ENCODE data around the gene CREB3L2. TPM values are rescaled to one million over a fixed set of nuclear protein-coding genes. Genes with fewer than 3 reads are reported as not detected.

The CREB3L2 gene
- total and polyA plus RNA-seq, 2 experiments from 2014 or later = 37.6 to 38.3 TPM

GRCh38 chr7:138032770-138033169 lies 30.9 kb upstream of the CREB3L2 start:
- no peak for TF ChIP-seq EZH2phosphoT487 (IDR thresholded peaks at IDR 0.05; ENCODE audit: low read depth, severe bottlenecking, unreplicated experiment)
- no peak for TF ChIP-seq CTCF (IDR thresholded peaks at IDR 0.05; ENCODE audit: poor library complexity)
- TF ChIP-seq EZH2 (IDR thresholded peaks at IDR 0.05; ENCODE audit: borderline replicate concordance) = no peak
- Histone ChIP-seq H4K20me1 (ENCODE audit: insufficient read depth, poor library complexity, severe bottlenecking) (no peaks in the 10 kb centered on the region), H3K36me3 (replicated peaks; ENCODE audit: insufficient read depth, low read depth) (no peaks in the 10 kb centered on the region), H3K27me3 (no peaks in the 10 kb centered on the region), H3K9me2 (replicated peaks; ENCODE audit: insufficient read depth) (no peaks in the 10 kb centered on the region), H3K27ac (no peak overlapping the region), H3K4me1 (ENCODE audit: insufficient read depth) (peaks cover 6% of the 10 kb centered on the region), H3K4me2 (no peak overlapping the region), H2AFZ (no peak overlapping the region), H3K4me3 (no peak overlapping the region), H3K79me2 (no peaks in the 10 kb centered on the region), H3K9me3 (ENCODE audit: low read depth) (peaks cover 4% of the 10 kb centered on the region)
- no peak for DNase-seq (ENCODE audit: low spot score)
- 86% methylated on average over 3 of the region's 3 CpGs for WGBS (ENCODE audit: low lambda C conversion rate, missing lambda C conversion rate)

- H2AFZ ChIP-seq = no peak overlapping the region
- no peak for DNase-seq (ENCODE audit: low spot score)
- H3K79me2 ChIP-seq = no peaks in the 10 kb centered on the region
These were observed 30.3 kb upstream of the CREB3L2 start for GRCh38 chr7:138032186-138032585.

GRCh38 chr7:138030679-138031351 lies 28.9 kb upstream of the CREB3L2 start:
- peak; percentile 17 for DNase-seq (ENCODE audit: low spot score)
- no peaks in the 10 kb centered on the region for H4K20me1 ChIP-seq (ENCODE audit: insufficient read depth, poor library complexity, severe bottlenecking)
- H2AFZ ChIP-seq = no peak overlapping the region
- no peaks in the 10 kb centered on the region for H3K9me3 ChIP-seq (ENCODE audit: low read depth)
- H3K27me3 ChIP-seq = no peaks in the 10 kb centered on the region
- H3K27ac ChIP-seq = peak overlapping the region; percentile 72
- H3K4me1 ChIP-seq (ENCODE audit: insufficient read depth) = peaks cover 6% of the 10 kb centered on the region
- TF ChIP-seq CTCF (IDR thresholded peaks at IDR 0.05; ENCODE audit: poor library complexity) (no peak), EZH2phosphoT487 (IDR thresholded peaks at IDR 0.05; ENCODE audit: low read depth, severe bottlenecking, unreplicated experiment) (no peak), EZH2 (IDR thresholded peaks at IDR 0.05; ENCODE audit: borderline replicate concordance) (no peak)
- WGBS (ENCODE audit: low lambda C conversion rate, missing lambda C conversion rate) = 76% methylated on average over 7 of the region's 7 CpGs
- no peak overlapping the region for H3K4me3 ChIP-seq
- H3K9me2 ChIP-seq (replicated peaks; ENCODE audit: insufficient read depth) = no peaks in the 10 kb centered on the region
- H3K79me2 ChIP-seq = no peaks in the 10 kb centered on the region
- no peaks in the 10 kb centered on the region for H3K36me3 ChIP-seq (replicated peaks; ENCODE audit: insufficient read depth, low read depth)
- no peak overlapping the region for H3K4me2 ChIP-seq

More at GRCh38 chr7:138032186-138032585, 30.3 kb upstream of the CREB3L2 start:
- no peak overlapping the region for H3K4me2 ChIP-seq
- no peak overlapping the region for H3K27ac ChIP-seq
- H3K4me3 ChIP-seq = no peak overlapping the region
- H3K4me1 ChIP-seq (ENCODE audit: insufficient read depth) = peaks cover 6% of the 10 kb centered on the region
- no peaks in the 10 kb centered on the region for H4K20me1 ChIP-seq (ENCODE audit: insufficient read depth, poor library complexity, severe bottlenecking)
- H3K27me3 ChIP-seq = no peaks in the 10 kb centered on the region
- no peaks in the 10 kb centered on the region for H3K36me3 ChIP-seq (replicated peaks; ENCODE audit: insufficient read depth, low read depth)
- no peaks in the 10 kb centered on the region for H3K9me2 ChIP-seq (replicated peaks; ENCODE audit: insufficient read depth)
- no peak for TF ChIP-seq EZH2phosphoT487 (IDR thresholded peaks at IDR 0.05; ENCODE audit: low read depth, severe bottlenecking, unreplicated experiment)
- no peak for TF ChIP-seq CTCF (IDR thresholded peaks at IDR 0.05; ENCODE audit: poor library complexity)
- TF ChIP-seq EZH2 (IDR thresholded peaks at IDR 0.05; ENCODE audit: borderline replicate concordance) = no peak
- H3K9me3 ChIP-seq (ENCODE audit: low read depth) = peaks cover 4% of the 10 kb centered on the region

Measured in hepatocyte (in vitro differentiated cells).